Measurements from ENCODE around the gene KDELR1. TPM values are rescaled to one million over a fixed set of nuclear protein-coding genes. Genes with fewer than 3 reads are reported as not detected.

The KDELR1 gene
- total and polyA plus RNA-seq, 9 of the 15 experiments (the other 6 are each of a cell fraction or from before 2014, with no cell fraction given), result 6.1 to 165 (median 58.5) TPM

- no peak for TF ChIP-seq NR0B1 (IDR thresholded peaks at IDR 0.05; ENCODE audit: partially characterized antibody)
- TF ChIP-seq ZFX (CRISPR knock-in tag; IDR thresholded peaks at IDR 0.05), result peak; percentile 49; the same call in 1 of the 2 replicates
- peak; percentile 6; the same call in 1 of the 2 replicates for TF ChIP-seq TCF3 (CRISPR knock-in tag; IDR thresholded peaks at IDR 0.05)
- 0 out of 2 replicates have a peak, but pooled peaks have one; percentile 54 for TF ChIP-seq SRSF3 (IDR thresholded peaks at IDR 0.05; ENCODE audit: insufficient read depth, low read length)
- TF ChIP-seq RBFOX2 (IDR thresholded peaks at IDR 0.05; ENCODE audit: low read depth, low read length), result peak; percentile 68
- TF ChIP-seq MTA2 (IDR thresholded peaks at IDR 0.05; ENCODE audit: low read depth), result peak; percentile 26; the same call in 1 of the 2 replicates
- TF ChIP-seq NR4A1 (CRISPR knock-in tag; IDR thresholded peaks at IDR 0.05), result no peak
- TF ChIP-seq NR4A1 (tag; IDR thresholded peaks at IDR 0.05), result 0 out of 2 replicates have a peak, but pooled peaks have one; percentile 84
- TF ChIP-seq, protein P1, sequence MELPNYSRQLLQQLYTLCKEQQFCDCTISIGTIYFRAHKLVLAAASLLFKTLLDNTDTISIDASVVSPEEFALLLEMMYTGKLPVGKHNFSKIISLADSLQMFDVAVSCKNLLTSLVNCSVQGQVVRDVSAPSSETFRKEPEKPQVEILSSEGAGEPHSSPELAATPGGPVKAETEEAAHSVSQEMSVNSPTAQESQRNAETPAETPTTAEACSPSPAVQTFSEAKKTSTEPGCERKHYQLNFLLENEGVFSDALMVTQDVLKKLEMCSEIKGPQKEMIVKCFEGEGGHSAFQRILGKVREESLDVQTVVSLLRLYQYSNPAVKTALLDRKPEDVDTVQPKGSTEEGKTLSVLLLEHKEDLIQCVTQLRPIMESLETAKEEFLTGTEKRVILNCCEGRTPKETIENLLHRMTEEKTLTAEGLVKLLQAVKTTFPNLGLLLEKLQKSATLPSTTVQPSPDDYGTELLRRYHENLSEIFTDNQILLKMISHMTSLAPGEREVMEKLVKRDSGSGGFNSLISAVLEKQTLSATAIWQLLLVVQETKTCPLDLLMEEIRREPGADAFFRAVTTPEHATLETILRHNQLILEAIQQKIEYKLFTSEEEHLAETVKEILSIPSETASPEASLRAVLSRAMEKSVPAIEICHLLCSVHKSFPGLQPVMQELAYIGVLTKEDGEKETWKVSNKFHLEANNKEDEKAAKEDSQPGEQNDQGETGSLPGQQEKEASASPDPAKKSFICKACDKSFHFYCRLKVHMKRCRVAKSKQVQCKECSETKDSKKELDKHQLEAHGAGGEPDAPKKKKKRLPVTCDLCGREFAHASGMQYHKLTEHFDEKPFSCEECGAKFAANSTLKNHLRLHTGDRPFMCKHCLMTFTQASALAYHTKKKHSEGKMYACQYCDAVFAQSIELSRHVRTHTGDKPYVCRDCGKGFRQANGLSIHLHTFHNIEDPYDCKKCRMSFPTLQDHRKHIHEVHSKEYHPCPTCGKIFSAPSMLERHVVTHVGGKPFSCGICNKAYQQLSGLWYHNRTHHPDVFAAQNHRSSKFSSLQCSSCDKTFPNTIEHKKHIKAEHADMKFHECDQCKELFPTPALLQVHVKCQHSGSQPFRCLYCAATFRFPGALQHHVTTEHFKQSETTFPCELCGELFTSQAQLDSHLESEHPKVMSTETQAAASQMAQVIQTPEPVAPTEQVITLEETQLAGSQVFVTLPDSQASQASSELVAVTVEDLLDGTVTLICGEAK (IDR thresholded peaks at IDR 0.05), result peak; percentile 74; the same call in 1 of the 2 replicates
- TF ChIP-seq, protein P1 (CRISPR knock-in tag; IDR thresholded peaks at IDR 0.05), result no peak
- TF ChIP-seq HLTF (IDR thresholded peaks at IDR 0.05), result peak; percentile 59; the same call in 1 of the 2 replicates
- TF ChIP-seq SMARCC2 (IDR thresholded peaks at IDR 0.05; ENCODE audit: low read depth), result 0 out of 2 replicates have a peak, but pooled peaks have one; percentile 17
- no peak for TF ChIP-seq SLC30A9 (CRISPR knock-in tag; IDR thresholded peaks at IDR 0.05)
- 0 out of 2 replicates have a peak, but pooled peaks have one; percentile 40 for TF ChIP-seq ZSCAN29 (IDR thresholded peaks at IDR 0.05)
- TF ChIP-seq ZNF311 (CRISPR knock-in tag; IDR thresholded peaks at IDR 0.05), result no peak
- TF ChIP-seq NR2C1 (IDR thresholded peaks at IDR 0.05), result peak; percentile 91
- peak; percentile 94 for TF ChIP-seq NR2C1 (tag; IDR thresholded peaks at IDR 0.05)
- no peak for TF ChIP-seq IFI16 (CRISPR knock-in tag; IDR thresholded peaks at IDR 0.05)
- peak; percentile 49; the same call in 1 of the 2 replicates for TF ChIP-seq SMARCE1 (IDR thresholded peaks at IDR 0.05)
- TF ChIP-seq HDGF (IDR thresholded peaks at IDR 0.05), result 0 out of 2 replicates have a peak, but pooled peaks have one; percentile 56
- TF ChIP-seq ETV1 (tag; conservative IDR thresholded peaks at IDR 0.05; ENCODE audit: low read depth), result 0 out of 2 replicates have a peak, but pooled peaks have one; percentile 9
- TF ChIP-seq ZNF239 (CRISPR knock-in tag; IDR thresholded peaks at IDR 0.05), result no peak
- peak; percentile 17 for TF ChIP-seq SMAD1 (IDR thresholded peaks at IDR 0.05; ENCODE audit: low read depth, low read length, partially characterized antibody)
Measured at GRCh38 chr19:48363500-48363809, 27.9 kb downstream of the KDELR1 start (continued).

Data from K562 (cell line).